Measurements from ENCODE around the gene TYRP1.

The TYRP1 gene

GRCh38 chr9:12696931-12697622 lies 3.9 kb downstream of the TYRP1 start:
- no peak for DNase-seq (ENCODE audit: low read depth, low spot score)

- no peak for DNase-seq (ENCODE audit: low read depth, low spot score)
These were observed 4.5 kb downstream of the TYRP1 start for GRCh38 chr9:12697719-12698118.

- no peak for DNase-seq (ENCODE audit: low read depth, low spot score)
These were observed 5.1 kb downstream of the TYRP1 start for GRCh38 chr9:12698266-12698665.

- no peak for DNase-seq (ENCODE audit: low read depth, low spot score)
These were observed 5.8 kb downstream of the TYRP1 start for GRCh38 chr9:12698986-12699385.

- DNase-seq (ENCODE audit: low read depth, low spot score), result no peak
These were observed 6.3 kb downstream of the TYRP1 start for GRCh38 chr9:12699529-12699928.

- DNase-seq (ENCODE audit: low read depth, low spot score), result no peak
These were observed 7.9 kb downstream of the TYRP1 start for GRCh38 chr9:12701126-12701525.

GRCh38 chr9:12702160-12702758 lies 9.1 kb downstream of the TYRP1 start:
- no peak for DNase-seq (ENCODE audit: low read depth, low spot score)

GRCh38 chr9:12703996-12704395 lies 10.8 kb downstream of the TYRP1 start:
- no peak for DNase-seq (ENCODE audit: low read depth, low spot score)

GRCh38 chr9:12705738-12706391 lies 12.7 kb downstream of the TYRP1 start:
- no peak for DNase-seq (ENCODE audit: low read depth, low spot score)

- no peak for DNase-seq (ENCODE audit: low read depth, low spot score)
These were observed 15.5 kb downstream of the TYRP1 start for GRCh38 chr9:12708562-12709298.

GRCh38 chr9:12712532-12712931 lies 19.3 kb downstream of the TYRP1 start:
- DNase-seq (ENCODE audit: low read depth, low spot score), result no peak

- no peak for DNase-seq (ENCODE audit: low read depth, low spot score)
These were observed 22.1 kb downstream of the TYRP1 start for GRCh38 chr9:12715268-12715667.

- no peak for DNase-seq (ENCODE audit: low read depth, low spot score)
These were observed 23.8 kb downstream of the TYRP1 start for GRCh38 chr9:12716823-12717600.

GRCh38 chr9:12717907-12718306 lies 24.7 kb downstream of the TYRP1 start:
- DNase-seq (ENCODE audit: low read depth, low spot score), result no peak

GRCh38 chr9:12718482-12719026 lies 25.4 kb downstream of the TYRP1 start:
- no peak for DNase-seq (ENCODE audit: low read depth, low spot score)

- no peak for DNase-seq (ENCODE audit: low read depth, low spot score)
These were observed 26.2 kb downstream of the TYRP1 start for GRCh38 chr9:12719431-12719830.

GRCh38 chr9:12720551-12720950 lies 27.4 kb downstream of the TYRP1 start:
- no peak for DNase-seq (ENCODE audit: low read depth, low spot score)

- DNase-seq (ENCODE audit: low read depth, low spot score), result no peak
These were observed 28.9 kb downstream of the TYRP1 start for GRCh38 chr9:12722131-12722530.

GRCh38 chr9:12723409-12724028 lies 30.3 kb downstream of the TYRP1 start:
- no peak for DNase-seq (ENCODE audit: low read depth, low spot score)

GRCh38 chr9:12726795-12727194 lies 33.6 kb downstream of the TYRP1 start:
- DNase-seq (ENCODE audit: low read depth, low spot score), result no peak

- no peak for DNase-seq (ENCODE audit: low read depth, low spot score)
These were observed 37.0 kb downstream of the TYRP1 start for GRCh38 chr9:12730198-12730597.

Data from activated CD4-positive, CD25-positive, alpha-beta regulatory T cell treated with anti-CD3 and anti-CD28 coated beads, Interleukin-2, amount 50 U/mL, for 16 hours (primary cell).